SK-N-MC (cell line): ENCODE results near the gene PTPRR.

Experiments used
- EZH2 ChIP-seq: fragments of 200-600 bp; sonication (generic); IDR thresholded peaks from one replicate; pipeline ENCODE4 v1.6.1; 2017; ENCODE audit warnings: antibody characterized with exemption
- FOXP2 ChIP-seq: optimal IDR thresholded peaks from 2 replicates; pipeline ENCODE3; 2011; ENCODE audit warnings: mild to moderate bottlenecking, moderate library complexity; ENCODE audit not compliant: insufficient read depth; ENCODE audit errors: extremely low read length, control extremely low read depth
- POLR2AphosphoS5 ChIP-seq: IDR thresholded peaks from 2 replicates; pipeline ENCODE4 v1.6.1; 2012; ENCODE audit warnings: mild to moderate bottlenecking, low read depth, low read length, borderline replicate concordance

GRCh38 chr12:70880744-70881143 is 39.8 kb downstream of the PTPRR start:
- TF ChIP-seq POLR2AphosphoS5, result no peak
- TF ChIP-seq EZH2, result no peak
- TF ChIP-seq FOXP2, result no peak
